ENCODE data around the gene RUBCN.

DNA sequence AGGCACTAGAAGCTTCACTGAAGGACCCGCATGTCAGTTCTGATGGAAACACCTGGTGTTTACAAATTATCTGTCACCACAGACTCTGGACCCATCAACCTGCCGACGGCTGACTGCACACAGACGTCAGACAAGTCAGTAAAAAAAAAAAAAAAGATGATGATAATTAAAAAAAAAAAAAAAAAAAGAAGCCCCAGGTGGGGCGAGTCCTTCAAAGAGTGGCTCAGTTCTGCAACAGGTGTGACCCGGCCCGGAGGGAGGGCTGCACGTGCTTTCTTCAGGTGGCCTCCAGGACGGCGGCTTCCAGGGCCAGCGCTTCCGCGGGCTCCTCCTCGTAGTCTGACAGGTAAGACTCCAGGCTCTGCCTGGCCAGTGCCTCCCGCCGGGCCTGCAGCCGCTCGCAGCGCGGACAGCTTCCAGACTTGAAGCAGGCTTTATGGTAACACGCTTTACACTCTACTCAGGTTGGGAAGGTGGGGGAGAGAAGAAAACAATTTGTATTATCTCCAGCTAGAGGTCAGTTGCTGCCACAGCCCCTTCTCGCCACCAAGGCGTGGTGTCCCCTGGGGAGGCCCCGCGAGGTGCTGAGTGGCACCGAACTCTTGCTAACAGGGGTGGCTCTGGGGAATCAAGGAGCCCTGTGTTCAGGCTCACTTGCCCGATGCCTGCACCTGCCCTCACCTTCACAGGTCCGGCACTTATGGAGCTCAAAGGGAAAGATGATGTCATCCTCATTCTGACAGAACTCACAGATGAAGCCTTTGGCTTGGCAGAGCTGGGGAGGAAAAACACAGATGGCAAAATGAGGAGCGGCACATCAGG, 61.8 kb downstream of the RUBCN start:
- TF ChIP-seq FOXA1 (IDR thresholded peaks at IDR 0.05) (no peak), LEF1 (IDR thresholded peaks at IDR 0.05; ENCODE audit: borderline replicate concordance) (no peak), SP1 (IDR thresholded peaks at IDR 0.05) (no peak), SUZ12 (IDR thresholded peaks at IDR 0.05) (no peak), ELF4 (IDR thresholded peaks at IDR 0.05) (no peak)
- TF ChIP-seq, protein P1, sequence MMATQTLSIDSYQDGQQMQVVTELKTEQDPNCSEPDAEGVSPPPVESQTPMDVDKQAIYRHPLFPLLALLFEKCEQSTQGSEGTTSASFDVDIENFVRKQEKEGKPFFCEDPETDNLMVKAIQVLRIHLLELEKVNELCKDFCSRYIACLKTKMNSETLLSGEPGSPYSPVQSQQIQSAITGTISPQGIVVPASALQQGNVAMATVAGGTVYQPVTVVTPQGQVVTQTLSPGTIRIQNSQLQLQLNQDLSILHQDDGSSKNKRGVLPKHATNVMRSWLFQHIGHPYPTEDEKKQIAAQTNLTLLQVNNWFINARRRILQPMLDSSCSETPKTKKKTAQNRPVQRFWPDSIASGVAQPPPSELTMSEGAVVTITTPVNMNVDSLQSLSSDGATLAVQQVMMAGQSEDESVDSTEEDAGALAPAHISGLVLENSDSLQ (IDR thresholded peaks at IDR 0.05): no peak
